Peyer's patch (tissue), 4 donors: ENCODE measurements around the gene MINDY4. TPM values are rescaled to one million over a fixed set of nuclear protein-coding genes. Genes with fewer than 3 reads are reported as not detected.

Experiments
- DNase-seq, 3 donors: peaks; one replicate each; pipeline ENCODE4 v3.0.0-alpha.2; 2017 to 2019
- H3K27ac ChIP-seq, 4 donors: fragments of 200-600 bp; sonication (generic); one replicate each; pipeline ENCODE4 v1.5.1; 2016 to 2019
- H3K27me3 ChIP-seq, 2 donors: fragments of 200-600 bp; sonication (generic); one replicate each; pipeline ENCODE4 v1.5.1; 2019
- H3K36me3 ChIP-seq, 3 donors: fragments of 200-600 bp; sonication (generic); one replicate each; pipeline ENCODE4 v1.5.1; 2016 to 2019
- H3K4me1 ChIP-seq, 4 donors: fragments of 200-600 bp; sonication (generic); one replicate each; pipeline ENCODE4 v1.5.1; 2016 to 2019
- H3K4me3 ChIP-seq, 4 donors: fragments of 200-600 bp; sonication (generic); 1 replicate in 3 of 4; 2 replicates in 1 of 4; pipeline ENCODE4 v1.5.1; 2016 to 2019; ENCODE audit warnings: mild to moderate bottlenecking in 1 of 4
- H3K9me3 ChIP-seq, 4 donors: fragments of 200-600 bp; sonication (generic); one replicate each; pipeline ENCODE4 v1.5.1; 2016 to 2019; ENCODE audit warnings: mild to moderate bottlenecking in 1 of 4
- CTCF ChIP-seq, 6 experiments: fragments of 450-650 bp in 4 of 6; fragments of 200-600 bp in 2 of 6; sonication (generic) in 1 of 6; IDR thresholded peaks; one replicate each; pipeline ENCODE4 v1.5.1; 2017 to 2019; ENCODE audit warnings: antibody characterized with exemption in 6 of 6, mild to moderate bottlenecking in 3 of 6, moderate library complexity in 1 of 6
- POLR2A ChIP-seq, 2 donors: fragments of 450-650 bp; IDR thresholded peaks; one replicate each; pipeline ENCODE4 v1.5.1; 2017; ENCODE audit warnings: antibody characterized with exemption in 2 of 2, mild to moderate bottlenecking in 2 of 2, moderate library complexity in 2 of 2
- total RNA-seq, 4 donors: library from RNA; depleted of rRNA; stranded (reverse); fragments of >200 nt; gene quantifications; one replicate each; pipeline ENCODE4 v1.1.0, GENCODE V29; 2016

Gene MINDY4
- total RNA-seq, 4 donors from 2014 or later, result 3.9 to 19.8 (median 6.8) TPM

- Histone ChIP-seq H3K27me3 (no peaks in the 10 kb centered on the region), H3K36me3 (no peaks in the 10 kb centered on the region), H3K9me3 (no peaks in the 10 kb centered on the region), H3K4me3 (no peak overlapping the region), H3K4me1 (no peaks in the 10 kb centered on the region), H3K27ac (no peak overlapping the region)
- TF ChIP-seq CTCF (IDR thresholded peaks at IDR 0.05) (no peak), POLR2A (IDR thresholded peaks at IDR 0.05) (no peak)
- no peak for DNase-seq
These were observed 109.7 kb downstream of the MINDY4 start for GRCh38 chr7:30880941-30881340.

GRCh38 chr7:30881448-30881847 is 110.2 kb downstream of the MINDY4 start:
- Histone ChIP-seq H3K9me3 (no peaks in the 10 kb centered on the region), H3K4me3 (no peak overlapping the region), H3K4me1 (no peaks in the 10 kb centered on the region), H3K27me3 (no peaks in the 10 kb centered on the region), H3K27ac (no peak overlapping the region), H3K36me3 (no peaks in the 10 kb centered on the region)
- no peak for DNase-seq
- TF ChIP-seq POLR2A (IDR thresholded peaks at IDR 0.05), result no peak
- TF ChIP-seq CTCF (IDR thresholded peaks at IDR 0.05), result no peak

- no peaks in the 10 kb centered on the region for H3K9me3 ChIP-seq
- H3K4me3 ChIP-seq, result no peak overlapping the region
- H3K27ac ChIP-seq, result no peak overlapping the region
- no peaks in the 10 kb centered on the region for H3K4me1 ChIP-seq
- no peaks in the 10 kb centered on the region for H3K27me3 ChIP-seq
- no peak for TF ChIP-seq CTCF (IDR thresholded peaks at IDR 0.05)
- TF ChIP-seq POLR2A (IDR thresholded peaks at IDR 0.05), result no peak
- no peaks in the 10 kb centered on the region for H3K36me3 ChIP-seq
- DNase-seq, result no peak
These were observed 113.7 kb downstream of the MINDY4 start for GRCh38 chr7:30884881-30885280.

- TF ChIP-seq CTCF (IDR thresholded peaks at IDR 0.05), result no peak
- TF ChIP-seq POLR2A (IDR thresholded peaks at IDR 0.05), result no peak
- Histone ChIP-seq H3K9me3 (no peaks in the 10 kb centered on the region), H3K27me3 (no peaks in the 10 kb centered on the region), H3K36me3 (no peaks in the 10 kb centered on the region), H3K4me3 (no peak overlapping the region), H3K27ac (no peak overlapping the region), H3K4me1 (no peaks in the 10 kb centered on the region)
- no peak for DNase-seq
These were observed 115.4 kb downstream of the MINDY4 start for GRCh38 chr7:30886608-30887011.

- no peaks in the 10 kb centered on the region for H3K4me1 ChIP-seq
- no peak overlapping the region for H3K27ac ChIP-seq
- no peak overlapping the region for H3K4me3 ChIP-seq
- H3K9me3 ChIP-seq, result no peaks in the 10 kb centered on the region
- H3K36me3 ChIP-seq, result no peaks in the 10 kb centered on the region
- TF ChIP-seq CTCF (IDR thresholded peaks at IDR 0.05), result no peak
- no peak for TF ChIP-seq POLR2A (IDR thresholded peaks at IDR 0.05)
- DNase-seq, result no peak
- no peaks in the 10 kb centered on the region for H3K27me3 ChIP-seq
These were observed 116.3 kb downstream of the MINDY4 start for GRCh38 chr7:30887464-30887872.

- no peaks in the 10 kb centered on the region for H3K9me3 ChIP-seq
- no peak for DNase-seq
- H3K4me1 ChIP-seq, result peaks cover 0 to 10% (median 0%) of the 10 kb centered on the region in 4 donors
- no peaks in the 10 kb centered on the region for H3K27me3 ChIP-seq
- no peak overlapping the region for H3K27ac ChIP-seq
- TF ChIP-seq POLR2A (IDR thresholded peaks at IDR 0.05), result no peak
- no peak for TF ChIP-seq CTCF (IDR thresholded peaks at IDR 0.05)
- H3K4me3 ChIP-seq, result no peak overlapping the region
- H3K36me3 ChIP-seq, result no peaks in the 10 kb centered on the region
These were observed 117.5 kb downstream of the MINDY4 start for GRCh38 chr7:30888747-30889146.
